Measurements from ENCODE around the gene PCBD1.

DNA sequence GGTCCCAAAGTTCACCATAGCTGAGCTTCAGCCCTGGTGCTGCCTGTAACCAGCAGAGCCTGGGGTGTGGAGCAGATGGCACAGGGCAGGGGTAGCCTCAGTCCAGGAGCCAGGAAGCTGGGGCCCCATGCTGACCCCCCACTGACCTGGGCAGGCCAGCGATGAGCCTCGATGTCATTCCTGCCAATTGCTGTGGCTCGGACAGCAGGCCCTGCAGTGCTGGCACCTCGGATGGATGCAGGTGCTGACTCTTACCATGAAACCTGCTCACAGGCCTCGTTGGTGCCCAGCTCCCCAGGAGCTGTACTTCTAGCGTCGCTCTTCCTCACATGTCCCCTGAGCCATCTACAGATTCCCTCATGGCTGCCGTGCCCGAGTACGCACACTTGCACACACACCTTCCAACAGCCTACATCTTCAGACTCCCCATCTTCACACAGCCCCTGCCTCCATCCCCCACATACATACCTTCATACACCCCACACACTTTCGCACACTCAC is 46.8 kb upstream of the PCBD1 start:
- TF ChIP-seq, protein P1, sequence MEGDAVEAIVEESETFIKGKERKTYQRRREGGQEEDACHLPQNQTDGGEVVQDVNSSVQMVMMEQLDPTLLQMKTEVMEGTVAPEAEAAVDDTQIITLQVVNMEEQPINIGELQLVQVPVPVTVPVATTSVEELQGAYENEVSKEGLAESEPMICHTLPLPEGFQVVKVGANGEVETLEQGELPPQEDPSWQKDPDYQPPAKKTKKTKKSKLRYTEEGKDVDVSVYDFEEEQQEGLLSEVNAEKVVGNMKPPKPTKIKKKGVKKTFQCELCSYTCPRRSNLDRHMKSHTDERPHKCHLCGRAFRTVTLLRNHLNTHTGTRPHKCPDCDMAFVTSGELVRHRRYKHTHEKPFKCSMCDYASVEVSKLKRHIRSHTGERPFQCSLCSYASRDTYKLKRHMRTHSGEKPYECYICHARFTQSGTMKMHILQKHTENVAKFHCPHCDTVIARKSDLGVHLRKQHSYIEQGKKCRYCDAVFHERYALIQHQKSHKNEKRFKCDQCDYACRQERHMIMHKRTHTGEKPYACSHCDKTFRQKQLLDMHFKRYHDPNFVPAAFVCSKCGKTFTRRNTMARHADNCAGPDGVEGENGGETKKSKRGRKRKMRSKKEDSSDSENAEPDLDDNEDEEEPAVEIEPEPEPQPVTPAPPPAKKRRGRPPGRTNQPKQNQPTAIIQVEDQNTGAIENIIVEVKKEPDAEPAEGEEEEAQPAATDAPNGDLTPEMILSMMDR (IDR thresholded peaks at IDR 0.05), result no peak
- no peak for TF ChIP-seq POLR2A (IDR thresholded peaks at IDR 0.05)
